Epithelial cell of prostate (primary cell): ENCODE data around the gene UBE2E1.

ENCODE experiments used
- DNase-seq: peaks from one replicate; pipeline ENCODE4 v3.0.0-alpha.2; 2011; ENCODE audit warnings: low read depth, low spot score
- H3K27ac ChIP-seq: fragments of 450-650 bp; 2 replicates; pipeline ENCODE4 v1.5.1; 2017; ENCODE audit warnings: mild to moderate bottlenecking

Gene UBE2E1

GRCh38 chr3:23817508-23818223 is 11.9 kb downstream of the UBE2E1 start:
- no peak for DNase-seq
- H3K27ac ChIP-seq, result no peak overlapping the region

- H3K27ac ChIP-seq, result peak overlapping the region; percentile 21
- no peak for DNase-seq
These were observed 14.0 kb downstream of the UBE2E1 start for GRCh38 chr3:23819599-23820360.

DNA sequence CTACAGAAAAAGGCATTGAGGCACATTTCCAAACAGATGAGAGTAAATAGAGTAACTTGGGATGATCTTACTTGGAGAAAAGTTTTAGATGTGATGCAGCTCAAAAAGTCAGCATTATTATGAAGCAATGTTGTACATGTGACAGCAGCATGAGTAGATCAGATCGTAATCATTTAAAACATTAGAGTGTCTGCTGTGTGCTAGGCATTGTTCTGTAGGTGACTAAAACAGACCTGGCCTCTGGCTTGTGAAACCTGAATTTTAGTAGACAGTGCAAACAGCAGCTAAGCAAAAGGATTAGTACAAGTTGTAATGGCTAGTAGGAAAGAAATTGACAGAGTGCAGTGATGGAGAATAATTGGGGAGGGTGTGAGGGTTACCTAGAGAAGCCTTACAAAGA is 15.1 kb downstream of the UBE2E1 start:
- peak overlapping the region; percentile 21 for H3K27ac ChIP-seq
- no peak for DNase-seq

- DNase-seq, result no peak
- H3K27ac ChIP-seq, result no peak overlapping the region
These were observed 16.1 kb downstream of the UBE2E1 start for GRCh38 chr3:23821858-23822257.

DNA sequence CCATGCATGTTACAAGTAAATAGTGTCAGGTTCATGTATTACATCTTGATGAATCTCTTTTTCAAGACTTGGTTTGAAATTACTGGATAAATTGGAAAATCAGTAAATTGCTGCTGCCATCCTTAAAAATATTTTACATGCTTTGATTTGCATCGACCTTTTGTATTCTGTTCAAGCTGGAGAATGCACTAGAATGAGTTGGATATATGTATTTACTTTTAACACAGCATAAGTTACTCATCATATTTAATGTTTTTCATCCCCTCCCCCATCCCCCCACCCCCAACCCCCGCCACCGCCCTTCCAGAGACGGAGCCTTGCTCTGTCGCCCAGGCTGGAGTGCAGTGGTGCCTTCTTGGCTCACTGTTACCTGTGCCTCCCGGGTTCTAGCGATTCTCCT is 16.8 kb downstream of the UBE2E1 start:
- no peak for DNase-seq
- H3K27ac ChIP-seq, result no peak overlapping the region

- no peak overlapping the region for H3K27ac ChIP-seq
- no peak for DNase-seq
These were observed 17.9 kb downstream of the UBE2E1 start for GRCh38 chr3:23823620-23824019.

DNA sequence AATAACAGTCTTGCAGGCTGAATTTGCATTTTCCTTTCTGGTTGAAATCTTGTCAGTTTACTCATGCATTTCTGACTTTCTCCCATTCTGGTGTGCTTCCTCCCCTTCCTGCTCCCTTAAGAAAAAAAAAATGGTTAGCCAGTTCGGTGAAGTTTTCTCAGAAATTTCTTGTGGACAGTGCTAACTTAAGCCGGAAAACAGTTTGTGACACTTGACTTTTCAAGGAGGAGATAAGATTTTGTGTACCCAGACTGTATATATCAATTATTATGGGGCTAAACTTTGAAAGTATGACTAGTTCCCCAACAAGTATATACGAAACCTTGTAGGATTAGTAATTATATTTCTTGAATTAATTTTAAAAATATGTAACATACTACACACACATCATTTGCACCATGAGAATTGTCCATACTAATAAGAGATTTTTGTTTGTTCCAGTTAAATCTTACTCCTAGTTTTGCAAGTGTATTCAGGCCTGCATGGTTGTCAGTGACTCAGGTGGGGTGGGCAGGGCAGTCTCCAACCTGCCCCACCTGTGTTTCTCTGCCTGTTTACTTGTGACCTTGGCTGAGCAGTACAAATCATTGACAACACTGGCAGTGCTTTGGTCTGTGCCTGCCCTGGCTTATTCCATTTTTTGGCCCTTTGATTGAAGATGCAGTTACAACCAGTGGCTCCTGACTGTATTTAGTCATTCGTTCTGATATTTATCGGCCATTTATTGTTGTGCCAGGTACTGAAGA is 19.1 kb downstream of the UBE2E1 start:
- H3K27ac ChIP-seq, result no peak overlapping the region
- DNase-seq, result no peak

DNA sequence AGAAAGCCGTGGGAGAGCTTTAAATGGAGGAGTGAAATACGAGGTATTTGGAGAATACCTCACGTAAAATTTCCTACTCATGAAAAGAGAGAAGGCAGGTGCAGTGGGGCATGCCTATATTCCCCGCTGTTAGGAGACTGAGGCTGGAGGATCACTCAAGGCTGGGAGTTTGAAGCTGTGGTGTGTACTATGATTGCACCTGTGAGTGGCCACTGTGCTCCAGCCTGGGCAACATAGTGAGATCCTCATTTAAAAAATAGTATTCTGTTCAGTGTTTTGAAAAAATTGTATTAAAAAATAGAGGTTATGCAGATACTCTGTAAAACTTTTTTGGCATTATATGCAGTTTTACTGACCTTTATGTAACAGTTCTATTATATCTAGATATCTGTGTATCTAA is 20.0 kb downstream of the UBE2E1 start:
- DNase-seq, result no peak

DNA sequence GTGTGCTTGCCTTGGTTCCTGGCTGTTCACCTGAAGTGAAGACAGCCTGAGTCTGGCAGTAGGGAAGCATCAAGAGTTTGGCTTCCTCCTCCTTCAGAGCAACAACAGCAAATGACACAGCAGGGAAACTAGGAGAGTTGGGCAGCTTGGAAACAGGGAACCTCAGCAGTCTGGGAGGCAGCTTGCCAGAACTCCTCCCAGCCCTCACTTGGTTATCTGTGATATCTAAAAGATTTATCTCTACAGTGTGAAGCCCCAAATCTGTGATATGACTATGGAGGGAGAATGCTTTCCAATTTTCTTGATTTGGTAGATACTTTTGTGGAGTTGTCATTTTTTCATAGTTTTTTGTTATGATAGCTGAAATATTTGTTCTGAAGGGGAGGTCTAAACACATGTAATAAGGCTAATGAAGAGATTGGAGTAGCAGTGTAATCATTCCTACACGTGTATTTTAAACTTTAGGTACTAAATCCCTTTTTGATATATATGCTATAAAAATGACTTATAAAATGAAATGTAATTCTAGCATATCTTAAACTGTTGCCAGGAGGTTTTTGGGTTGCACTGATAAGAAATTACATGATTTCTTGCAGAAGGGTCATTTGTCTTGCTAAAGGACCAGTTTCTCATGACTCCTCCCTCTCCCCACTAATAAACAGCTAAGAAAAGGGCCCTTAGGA is 20.8 kb downstream of the UBE2E1 start:
- no peak overlapping the region for H3K27ac ChIP-seq
- DNase-seq, result no peak

More for the DNA sequence above, 20.0 kb downstream of the UBE2E1 start:
- H3K27ac ChIP-seq, result no peak overlapping the region

GRCh38 chr3:23829242-23829934 is 23.6 kb downstream of the UBE2E1 start:
- no peak overlapping the region for H3K27ac ChIP-seq
- no peak for DNase-seq

DNA sequence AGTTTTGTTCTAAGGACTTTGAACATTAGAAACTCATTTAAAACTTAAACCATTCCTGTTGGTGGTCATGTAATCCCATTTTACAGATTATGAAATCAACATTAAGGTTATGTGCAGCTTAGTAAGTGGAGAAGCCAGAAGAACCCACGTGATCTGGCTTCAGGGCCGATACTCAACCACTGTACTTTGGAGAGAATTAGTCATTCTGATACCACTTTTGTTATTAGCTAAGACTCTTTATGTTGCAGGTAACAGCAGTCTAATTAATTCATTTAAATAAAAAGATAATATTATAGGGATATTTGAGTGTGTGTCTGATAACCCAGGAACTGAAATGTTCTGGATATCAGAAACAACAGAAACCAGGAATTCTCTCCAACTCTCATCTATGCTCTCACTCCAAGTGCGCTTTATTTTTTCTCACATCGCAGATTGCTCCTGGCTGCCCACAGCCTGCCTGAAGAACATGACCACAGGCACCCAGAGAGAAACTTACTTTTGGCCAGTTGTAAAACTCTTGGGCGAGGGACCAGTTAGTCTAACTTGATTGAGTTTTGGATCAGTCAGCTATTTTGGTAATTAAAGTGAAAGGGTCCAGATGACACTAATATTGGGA is 25.2 kb downstream of the UBE2E1 start:
- H3K27ac ChIP-seq, result peak overlapping the region; percentile 33
- peak; percentile 24 for DNase-seq

DNA sequence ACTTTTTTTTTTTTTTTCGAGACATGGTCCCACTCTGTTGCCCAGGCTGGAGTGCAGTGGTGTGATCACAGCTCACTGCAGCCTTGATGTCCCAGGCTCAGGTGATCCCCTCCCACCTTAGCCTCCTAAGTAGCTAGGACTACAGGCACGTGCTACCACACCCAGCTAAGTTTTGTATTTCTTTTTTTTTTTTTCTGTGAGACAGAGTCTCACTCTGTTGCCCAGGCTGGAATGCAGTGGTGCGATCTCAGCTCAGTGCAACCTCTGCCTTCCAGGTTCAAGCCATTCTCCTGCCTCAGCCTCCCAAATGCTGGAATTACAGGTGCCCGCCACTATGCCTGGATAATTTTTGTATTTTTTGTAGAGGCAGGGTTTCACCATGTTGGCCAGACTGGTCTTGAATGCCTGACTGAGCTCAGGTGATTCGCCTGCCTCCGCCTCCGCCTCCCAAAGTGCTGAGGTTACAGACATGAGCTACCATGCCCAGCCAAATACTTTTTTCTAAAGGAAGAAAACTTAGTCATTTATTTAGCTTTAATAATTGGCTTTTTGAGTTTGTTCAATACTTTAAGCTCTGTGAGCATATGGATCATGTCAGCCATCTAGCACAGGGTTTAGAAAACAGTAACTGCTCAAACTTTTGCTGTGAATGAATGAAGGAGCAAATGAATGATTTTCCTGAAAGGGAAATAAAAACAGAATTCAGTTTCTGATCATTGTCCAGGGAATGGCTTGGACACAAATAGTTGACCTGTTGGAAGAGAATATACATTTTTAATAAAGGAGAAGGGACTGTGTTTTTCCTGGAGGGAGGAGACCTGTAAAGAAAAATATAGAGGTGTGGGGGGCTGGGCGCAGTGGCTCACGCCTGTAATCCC is 26.0 kb downstream of the UBE2E1 start:
- DNase-seq, result peak; percentile 16
- H3K27ac ChIP-seq, result peak overlapping the region; percentile 33

GRCh38 chr3:23832523-23832922 is 26.8 kb downstream of the UBE2E1 start:
- no peak for DNase-seq

DNA sequence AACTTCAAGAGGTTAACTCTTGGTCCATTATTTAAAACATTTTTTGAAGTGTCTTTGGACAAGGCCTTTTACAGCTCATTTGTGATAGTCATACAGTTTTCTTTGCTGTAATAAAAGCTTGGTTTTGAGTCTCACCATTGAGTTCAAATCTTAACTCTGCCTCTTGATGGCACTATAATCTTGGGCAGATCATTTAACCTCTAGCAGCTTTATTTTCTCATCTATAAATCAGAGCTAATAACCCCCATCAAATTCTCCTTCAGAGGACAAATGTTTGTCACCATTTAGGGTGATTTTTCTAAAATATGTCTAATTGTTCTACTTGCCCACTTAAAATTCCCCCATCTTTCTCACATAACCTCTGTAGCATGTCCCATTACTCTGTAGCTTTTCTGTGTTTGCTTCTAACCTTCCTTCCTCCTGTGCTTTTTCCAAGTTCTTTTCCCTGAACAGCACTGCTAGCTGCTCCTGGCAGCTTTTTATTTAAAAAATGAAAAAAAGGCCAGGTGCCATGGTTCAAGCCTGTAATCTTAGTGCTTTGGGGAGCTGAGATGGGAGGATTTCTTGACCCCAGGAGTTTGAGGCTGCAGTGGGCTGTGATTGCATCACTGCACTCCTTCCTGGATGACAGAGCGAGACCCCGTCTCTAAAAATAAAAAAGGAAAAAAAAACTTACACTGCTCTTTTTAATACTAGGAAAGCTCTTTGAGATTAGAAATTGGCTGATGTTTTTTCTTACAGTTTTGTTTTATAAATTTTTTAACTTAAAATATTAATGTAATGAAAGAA is 28.5 kb downstream of the UBE2E1 start:
- H3K27ac ChIP-seq, result no peak overlapping the region
- no peak for DNase-seq

More at GRCh38 chr3:23832523-23832922, 26.8 kb downstream of the UBE2E1 start:
- no peak overlapping the region for H3K27ac ChIP-seq

DNA sequence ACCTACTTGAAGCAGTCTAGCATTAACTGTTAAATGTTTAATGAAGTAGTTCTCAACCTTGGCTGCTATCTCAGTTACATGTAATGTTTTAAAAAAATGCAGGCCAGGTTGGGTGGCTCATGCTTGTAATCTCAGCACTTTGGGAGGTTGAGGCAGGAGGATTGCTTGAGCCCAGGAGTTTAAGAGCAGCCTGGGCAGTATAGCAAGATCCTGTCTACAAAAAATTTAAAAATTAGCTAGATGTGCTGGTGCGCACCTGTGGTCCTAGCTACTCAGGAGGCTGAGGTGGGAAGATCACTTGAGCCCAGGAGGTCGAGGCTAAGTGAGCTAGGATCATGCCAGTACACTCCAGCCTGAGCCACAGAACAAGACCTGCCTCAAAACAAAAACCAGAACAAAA is 29.3 kb downstream of the UBE2E1 start:
- no peak overlapping the region for H3K27ac ChIP-seq
- no peak for DNase-seq

GRCh38 chr3:23835802-23836201 is 30.0 kb downstream of the UBE2E1 start:
- no peak overlapping the region for H3K27ac ChIP-seq
- no peak for DNase-seq

- H3K27ac ChIP-seq, result no peak overlapping the region
- no peak for DNase-seq
These were observed 30.9 kb downstream of the UBE2E1 start for GRCh38 chr3:23836536-23837230.
